Choroid plexus epithelial cell (primary cell): ENCODE measurements around the gene KIFAP3.
"Not testable (repeated sequence)": the region's sequence is repeated elsewhere in the genome, so short reads cannot be mapped to it uniquely, and the experiment has no call there.

ENCODE experiments used
- DNase-seq: peaks from one replicate; pipeline ENCODE4 v3.0.0-alpha.2; 2010; ENCODE audit warnings: low read depth
- H3K4me3 ChIP-seq: 2 replicates; pipeline ENCODE4 v1.5.1; 2011; ENCODE audit warnings: low read depth, mild to moderate bottlenecking, control low read depth, low read length, moderate library complexity
- TF ChIP-seq, protein P1 (sequence below): conservative IDR thresholded peaks from 2 replicates; pipeline ENCODE4 v1.5.1; 2011; ENCODE audit warnings: low read depth, mild to moderate bottlenecking, control low read depth, inconsistent platforms, low read length, moderate library complexity

KIFAP3 gene

DNA sequence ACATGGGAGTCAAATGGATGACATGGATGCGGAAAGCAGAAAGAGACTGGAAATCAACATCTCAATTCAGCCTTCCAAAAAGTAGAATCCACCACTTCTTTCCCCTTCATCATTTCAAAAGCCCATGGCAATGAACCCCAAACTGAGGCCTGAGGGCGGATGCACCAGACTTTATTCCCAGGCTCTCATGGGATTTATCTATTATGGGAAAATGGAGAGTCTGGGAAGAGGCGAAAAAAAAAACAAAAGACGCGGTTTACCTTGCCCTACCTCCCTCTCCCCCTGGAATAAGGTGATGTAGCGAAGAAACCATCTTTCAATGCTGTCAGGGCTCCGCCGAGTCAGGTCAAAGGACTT lies 624 bp downstream of the KIFAP3 start:
- DNase-seq = no peak
- TF ChIP-seq, protein P1, sequence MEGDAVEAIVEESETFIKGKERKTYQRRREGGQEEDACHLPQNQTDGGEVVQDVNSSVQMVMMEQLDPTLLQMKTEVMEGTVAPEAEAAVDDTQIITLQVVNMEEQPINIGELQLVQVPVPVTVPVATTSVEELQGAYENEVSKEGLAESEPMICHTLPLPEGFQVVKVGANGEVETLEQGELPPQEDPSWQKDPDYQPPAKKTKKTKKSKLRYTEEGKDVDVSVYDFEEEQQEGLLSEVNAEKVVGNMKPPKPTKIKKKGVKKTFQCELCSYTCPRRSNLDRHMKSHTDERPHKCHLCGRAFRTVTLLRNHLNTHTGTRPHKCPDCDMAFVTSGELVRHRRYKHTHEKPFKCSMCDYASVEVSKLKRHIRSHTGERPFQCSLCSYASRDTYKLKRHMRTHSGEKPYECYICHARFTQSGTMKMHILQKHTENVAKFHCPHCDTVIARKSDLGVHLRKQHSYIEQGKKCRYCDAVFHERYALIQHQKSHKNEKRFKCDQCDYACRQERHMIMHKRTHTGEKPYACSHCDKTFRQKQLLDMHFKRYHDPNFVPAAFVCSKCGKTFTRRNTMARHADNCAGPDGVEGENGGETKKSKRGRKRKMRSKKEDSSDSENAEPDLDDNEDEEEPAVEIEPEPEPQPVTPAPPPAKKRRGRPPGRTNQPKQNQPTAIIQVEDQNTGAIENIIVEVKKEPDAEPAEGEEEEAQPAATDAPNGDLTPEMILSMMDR = no peak
- peak overlapping the region; percentile 85 for H3K4me3 ChIP-seq

DNA sequence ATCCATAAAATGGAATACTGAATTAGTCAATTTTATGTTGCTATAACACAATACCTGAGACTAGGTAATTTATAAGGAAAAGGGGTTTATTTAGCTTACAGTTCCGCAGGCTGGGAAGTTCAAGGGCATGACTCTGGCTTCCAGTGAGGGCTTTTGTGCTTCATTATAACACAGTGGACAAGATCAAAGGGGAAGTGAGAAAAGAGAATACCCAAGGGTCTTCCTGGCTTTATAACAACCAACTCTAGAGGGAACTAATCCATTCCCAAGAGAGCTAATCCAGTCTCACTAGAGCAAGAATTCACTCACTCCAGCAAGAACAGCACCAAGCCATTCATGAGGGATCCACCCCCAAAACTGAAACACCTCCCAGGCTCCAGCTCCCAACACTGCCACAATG lies 3.1 kb downstream of the KIFAP3 start:
- TF ChIP-seq, protein P1 = no peak
- no peak overlapping the region for H3K4me3 ChIP-seq
- no peak for DNase-seq

DNA sequence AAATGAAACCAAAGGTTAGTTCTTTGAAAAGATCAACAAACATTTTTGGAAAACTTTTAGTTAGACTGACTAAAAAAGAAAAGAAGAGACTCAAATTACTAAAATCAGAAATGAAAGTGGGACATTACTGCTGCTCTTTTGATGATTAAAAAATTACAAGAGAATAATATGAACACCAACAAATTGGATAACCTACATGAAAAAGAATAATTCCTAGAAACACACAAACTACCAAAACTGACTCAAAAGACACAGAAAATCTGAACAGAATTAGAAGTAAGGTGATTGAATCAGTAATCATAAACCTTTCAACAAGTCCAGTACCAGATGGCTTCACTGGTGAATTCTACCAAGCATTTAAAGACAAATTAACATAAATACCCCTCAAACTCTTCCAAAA lies 5.6 kb downstream of the KIFAP3 start:
- no peak for DNase-seq
- H3K4me3 ChIP-seq = no peak overlapping the region

DNA sequence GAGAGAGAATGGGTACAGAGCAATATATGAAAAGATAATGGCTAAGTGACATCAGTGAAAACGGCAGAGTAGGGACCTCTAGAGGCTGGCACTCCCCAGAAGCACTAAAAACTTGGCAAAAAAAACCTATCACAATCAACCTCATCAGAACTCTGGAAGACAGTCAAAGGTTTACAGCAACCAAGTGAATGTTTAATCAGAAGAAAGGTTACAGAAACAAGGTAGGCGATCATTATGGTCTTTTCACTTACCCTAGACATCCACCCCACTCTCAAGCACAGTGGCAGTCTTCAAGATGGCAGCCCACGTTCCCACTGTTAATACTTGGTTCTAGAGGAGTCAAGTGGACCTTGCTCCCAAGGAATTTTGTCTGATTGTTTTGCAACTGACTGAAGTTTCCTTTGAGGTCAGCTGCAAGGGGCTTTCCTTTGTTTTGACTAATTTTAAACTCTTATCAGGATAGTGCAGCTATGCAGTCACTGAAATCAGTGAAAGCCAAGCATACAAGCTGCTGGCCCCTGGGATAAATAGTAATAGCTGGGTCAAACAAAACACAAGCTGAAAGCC lies 7.2 kb downstream of the KIFAP3 start:
- no peak for DNase-seq
- TF ChIP-seq, protein P1 = no peak
- no peak overlapping the region for H3K4me3 ChIP-seq

More for the DNA sequence above, 5.6 kb downstream of the KIFAP3 start:
- TF ChIP-seq, protein P1 = no peak

DNA sequence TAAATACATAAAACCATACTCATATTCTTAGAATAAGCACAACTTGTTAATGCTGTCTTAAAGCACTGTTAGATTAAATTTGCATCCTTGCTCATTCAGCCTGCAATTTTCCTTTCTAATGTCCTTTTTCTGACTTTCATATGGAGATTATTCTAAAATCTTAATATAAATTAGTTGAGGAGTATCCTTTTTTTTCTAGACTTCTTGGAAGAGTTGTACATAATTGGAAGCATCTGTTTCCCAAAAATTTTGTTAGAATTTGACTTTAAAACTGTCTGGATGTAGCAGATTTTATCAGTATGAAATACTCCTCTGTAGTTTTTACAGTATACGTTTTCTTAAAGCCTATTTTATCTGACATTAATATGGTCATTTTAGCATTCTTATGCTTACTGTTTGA lies 9.7 kb downstream of the KIFAP3 start:
- no peak overlapping the region for H3K4me3 ChIP-seq
- DNase-seq = no peak
- TF ChIP-seq, protein P1 = no peak

DNA sequence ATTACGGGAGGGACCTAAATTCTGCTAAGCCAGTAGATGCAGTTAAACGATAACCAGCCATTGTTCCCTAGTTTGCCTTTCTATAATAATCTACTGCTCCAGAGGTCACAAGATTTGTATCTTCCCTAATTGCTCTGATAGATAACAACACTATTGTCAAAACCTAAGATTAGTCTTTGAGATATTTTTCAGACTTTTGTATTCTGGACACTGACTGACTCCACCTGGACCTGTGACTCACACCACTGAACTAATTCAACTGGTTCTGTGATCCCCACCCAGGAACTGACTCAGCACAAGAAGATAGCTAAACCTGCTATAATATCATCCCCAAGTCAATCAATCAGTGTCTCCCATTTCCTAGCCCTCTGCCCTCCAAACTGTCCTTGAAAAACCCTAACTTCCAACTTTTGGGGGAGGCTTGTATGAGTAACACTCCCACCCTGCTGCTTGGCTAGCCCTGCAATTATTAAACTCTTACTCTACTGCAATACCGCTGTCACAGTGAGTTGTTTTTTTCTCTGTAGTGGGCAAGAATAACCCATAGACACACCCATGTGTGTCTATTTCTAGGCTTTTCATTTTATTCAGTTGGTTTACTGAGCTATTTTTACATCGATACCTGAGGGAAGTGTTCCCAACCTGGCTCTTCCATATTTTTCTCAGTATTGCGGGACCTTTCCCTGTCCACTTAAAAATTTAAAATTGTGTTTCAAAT lies 11.2 kb downstream of the KIFAP3 start:
- TF ChIP-seq, protein P1 = no peak
- no peak overlapping the region for H3K4me3 ChIP-seq
- peak; percentile 13 for DNase-seq

DNA sequence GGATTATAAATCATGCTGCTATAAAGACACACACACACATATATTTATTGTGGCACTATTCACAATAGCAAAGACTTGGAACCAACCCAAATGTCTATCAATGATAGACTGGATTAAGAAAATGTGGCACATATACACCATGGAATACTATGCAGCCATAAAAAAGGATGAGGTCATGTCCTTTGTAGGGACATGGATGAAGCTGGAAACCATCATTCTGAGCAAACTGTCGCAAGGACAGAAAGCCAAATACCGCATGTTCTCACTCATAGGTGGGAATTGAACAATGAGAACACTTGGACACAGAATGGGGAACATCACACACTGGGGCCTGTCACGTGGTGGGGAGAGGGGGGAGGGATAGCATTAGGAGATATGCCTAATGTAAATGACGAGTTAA lies 12.8 kb downstream of the KIFAP3 start:
- not testable (repeated sequence) for DNase-seq, H3K4me3 ChIP-seq

DNA sequence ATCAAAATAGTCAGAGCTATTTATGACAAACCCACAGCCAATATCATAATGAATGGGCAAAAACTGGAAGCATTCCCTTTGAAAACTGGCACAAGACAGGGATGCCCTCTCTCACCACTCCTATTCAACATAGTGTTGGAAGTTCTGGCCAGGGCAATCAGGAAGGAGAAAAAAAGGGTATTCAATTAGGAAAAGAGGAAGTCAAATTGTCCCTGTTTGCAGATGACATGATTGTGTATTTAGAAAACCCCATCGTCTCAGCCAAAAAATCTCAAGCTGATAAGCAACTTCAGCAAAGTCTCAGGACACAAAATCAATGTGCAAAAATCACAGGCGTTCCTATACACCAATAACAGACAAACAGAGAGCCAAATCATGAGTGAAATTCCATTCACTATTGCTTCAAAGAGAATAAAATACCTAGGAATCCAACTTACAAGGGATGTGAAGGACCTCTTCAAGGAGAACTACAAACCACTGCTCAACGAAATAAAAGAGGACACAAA lies 14.4 kb downstream of the KIFAP3 start:
- not testable (repeated sequence) for DNase-seq, H3K4me3 ChIP-seq
